Measurements from ENCODE around the gene ZNF141.
"Not testable (repeated sequence)": the region's sequence is repeated elsewhere in the genome, so short reads cannot be mapped to it uniquely, and the experiment has no call there.

ZNF141 gene

DNA sequence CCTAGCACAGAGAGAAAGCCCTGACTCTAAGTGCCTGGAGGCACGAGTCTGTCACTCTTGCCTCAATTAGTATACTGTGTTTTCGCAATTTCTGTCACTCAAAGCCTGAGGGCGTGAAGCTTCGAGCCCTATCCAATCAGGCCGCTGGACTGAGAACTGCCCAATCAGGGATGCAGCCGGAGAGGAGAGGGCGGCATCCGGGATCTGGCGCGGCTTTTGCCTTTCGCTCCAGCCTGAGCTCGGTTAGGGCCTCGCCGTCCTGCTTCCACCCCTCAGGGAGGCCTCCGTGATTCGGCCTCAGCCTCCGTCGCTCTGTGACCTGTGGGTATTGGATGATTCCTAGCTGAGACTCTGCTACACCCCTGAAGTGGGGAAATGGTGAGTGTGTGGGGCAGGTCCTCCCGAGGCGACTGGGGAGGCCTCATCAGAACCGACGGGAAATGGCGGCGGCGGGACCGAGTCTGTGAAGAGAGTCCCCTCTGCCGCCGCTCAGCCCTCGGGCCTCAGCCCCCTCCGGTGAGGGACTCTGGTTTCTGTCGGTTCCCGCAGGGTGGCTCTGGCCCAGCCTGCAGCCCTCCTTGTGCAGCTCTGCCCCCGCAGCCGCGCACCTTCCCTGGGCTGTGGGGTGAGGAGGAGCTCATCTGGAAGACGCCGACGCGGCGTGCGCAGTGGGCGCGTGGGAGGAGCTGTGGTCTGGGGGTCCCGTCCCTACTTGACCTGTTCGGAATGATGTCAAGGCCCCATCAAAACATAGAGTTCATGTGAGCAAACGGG, 48.5 kb downstream of the ZNF141 start:
- DNase-seq (ENCODE audit: low spot score), result no peak

DNA sequence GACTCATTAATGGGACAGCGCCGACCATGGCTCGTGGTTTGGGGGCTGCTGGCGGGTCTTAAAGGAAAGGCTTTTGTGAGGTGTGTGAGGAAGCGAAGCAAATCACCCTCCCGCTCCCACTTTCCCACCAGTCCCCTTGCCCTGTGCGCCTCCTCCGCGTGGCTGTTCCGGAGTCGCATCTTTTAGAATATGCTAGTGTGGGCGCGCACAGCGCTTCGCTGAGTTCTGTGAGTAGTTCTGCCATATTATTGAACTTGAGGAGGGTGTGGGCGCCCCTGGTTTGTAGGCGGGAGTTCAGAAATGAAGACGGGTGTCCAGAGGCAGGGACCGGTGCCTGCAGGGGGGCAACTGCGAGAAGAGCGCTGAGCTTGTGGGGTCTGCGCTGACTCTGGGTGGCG, 49.1 kb downstream of the ZNF141 start:
- DNase-seq (ENCODE audit: low spot score), result no peak

GRCh38 chr4:404006-404405, 66.4 kb downstream of the ZNF141 start:
- no peak for DNase-seq (ENCODE audit: low spot score)

DNA sequence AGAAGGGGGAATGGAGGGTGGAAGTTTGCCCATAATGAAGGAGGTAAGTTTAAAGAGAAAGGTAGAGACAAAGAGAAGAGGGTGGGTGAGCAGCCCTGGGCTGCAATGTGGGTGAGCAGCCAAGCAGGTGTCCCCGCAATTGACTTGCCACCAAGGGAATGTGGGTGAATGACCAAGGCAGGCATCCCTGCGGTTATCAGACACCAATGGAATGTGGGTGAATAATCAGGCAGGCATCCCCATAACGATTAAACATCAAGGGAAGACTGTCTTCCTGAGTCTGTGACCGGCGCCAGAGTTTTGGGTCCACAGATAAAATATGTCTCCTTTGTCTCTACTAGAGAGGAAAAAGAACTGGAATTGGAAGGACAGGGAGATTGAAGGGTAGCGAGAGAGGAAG, 70.7 kb downstream of the ZNF141 start:
- not testable (repeated sequence) for DNase-seq (ENCODE audit: low spot score)

DNA sequence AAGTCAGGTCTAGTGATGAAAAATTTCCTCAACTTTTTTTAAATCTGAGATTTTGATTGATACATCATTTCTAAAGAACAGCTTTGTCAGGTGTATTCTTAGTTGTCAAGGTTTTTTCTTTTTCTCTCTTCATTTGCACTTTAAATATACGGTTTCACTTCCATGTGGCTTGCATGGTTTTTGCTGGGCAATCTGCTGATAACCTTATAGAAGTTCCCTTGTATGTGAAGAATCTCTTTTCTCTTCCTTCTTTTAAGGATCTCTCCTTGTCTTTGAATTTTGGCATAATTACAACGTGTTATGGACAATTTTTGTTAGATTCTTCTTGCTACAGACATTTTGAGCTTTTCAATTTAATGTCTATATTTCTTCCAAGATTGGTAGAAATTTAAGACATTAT, 85.0 kb downstream of the ZNF141 start:
- no peak for DNase-seq (ENCODE audit: low spot score)

Measured in LoVo (cell line).